HepG2 (cell line): ENCODE measurements around the gene GPD1. TPM values are rescaled to one million over a fixed set of nuclear protein-coding genes. Genes with fewer than 3 reads are reported as not detected.

Source experiments
- BRD4 ChIP-seq: sonication (generic); formaldehyde crosslinking; IDR thresholded peaks from 2 replicates; pipeline ENCODE4 v1.4.0; 2020; ENCODE audit warnings: missing genetic modification reagents
- ELF1 ChIP-seq: sonication (generic); formaldehyde crosslinking; IDR thresholded peaks from 2 replicates; pipeline ENCODE4 v1.4.0; 2020; ENCODE audit warnings: missing genetic modification reagents
- GATAD1 ChIP-seq: IDR thresholded peaks from 2 replicates; pipeline ENCODE4 v1.6.1; 2016; ENCODE audit warnings: missing genetic modification reagents, missing compliant biosample characterization
- HNRNPLL ChIP-seq: fragments of 200-400 bp; formaldehyde crosslinking; IDR thresholded peaks from 2 replicates; pipeline ENCODE4 v1.6.1; 2017; ENCODE audit warnings: mild to moderate bottlenecking, low read depth, low read length; ENCODE audit not compliant: poor library complexity, severe bottlenecking
- KAT7 ChIP-seq: IDR thresholded peaks from 2 replicates; pipeline ENCODE4 v1.6.1; 2018; ENCODE audit warnings: borderline replicate concordance, missing compliant biosample characterization
- KLF9 ChIP-seq: IDR thresholded peaks from 2 replicates; pipeline ENCODE4 v1.6.1; 2016; ENCODE audit warnings: low read depth
- NFATC3 ChIP-seq: sonication (generic); formaldehyde crosslinking; IDR thresholded peaks from 2 replicates; pipeline ENCODE4 v1.5.1; 2020; ENCODE audit warnings: mild to moderate bottlenecking, missing genetic modification reagents
- NFE2 ChIP-seq: sonication (generic); formaldehyde crosslinking; IDR thresholded peaks from 2 replicates; pipeline ENCODE4 v1.4.0; 2020; ENCODE audit warnings: missing genetic modification reagents
- RXRA ChIP-seq: sonication (generic); formaldehyde crosslinking; IDR thresholded peaks from 2 replicates; pipeline ENCODE4 v1.5.1; 2020; ENCODE audit warnings: missing genetic modification reagents
- SIX1 ChIP-seq: sonication (generic); formaldehyde crosslinking; IDR thresholded peaks from 2 replicates; pipeline ENCODE4 v1.4.0; 2020; ENCODE audit warnings: missing genetic modification reagents, borderline replicate concordance
- SMAD3 ChIP-seq: sonication (generic); formaldehyde crosslinking; IDR thresholded peaks from 2 replicates; pipeline ENCODE4 v1.4.0; 2020; ENCODE audit warnings: missing genetic modification reagents
- ZNF124 ChIP-seq: sonication (generic); formaldehyde crosslinking; IDR thresholded peaks from 2 replicates; pipeline ENCODE4 v1.4.0; 2020; ENCODE audit warnings: missing genetic modification reagents
- ZNF367 ChIP-seq: sonication (generic); formaldehyde crosslinking; IDR thresholded peaks from 2 replicates; pipeline ENCODE4 v1.4.0; 2020; ENCODE audit warnings: missing genetic modification reagents, borderline replicate concordance
- polyA plus RNA-seq, 8 experiments: library from polyadenylated mRNA; depleted of rRNA in 3 of 8; stranded (reverse) in 7 of 8; unstranded in 1 of 8; fragments of >200 nt; fragmentation: Illumina TruSeq in 4 of 8; extraction: Trizol in 4 of 8; gene quantifications; 2 replicates each; pipeline versions ENCODE4 v1.2.1 to v1.2.3, GENCODE V29; 2011 to 2016; ENCODE audit warnings: low read depth in 4 of 8, missing spikeins in 1 of 8, mixed read lengths in 1 of 8; ENCODE audit not compliant: insufficient read depth in 1 of 8
- total RNA-seq, 5 experiments: library from RNA; depleted of rRNA; stranded (reverse); fragments of >200 nt; fragmentation: Illumina TruSeq; extraction: Trizol; gene quantifications; 2 replicates each; pipeline ENCODE4 v1.2.3, GENCODE V29; 2016; ENCODE audit warnings: low read depth in 1 of 5
- TF ChIP-seq, protein P1 (sequence below): sonication (generic); formaldehyde crosslinking; IDR thresholded peaks from 2 replicates; pipeline ENCODE4 v1.4.0; 2020; ENCODE audit warnings: missing genetic modification reagents
- TF ChIP-seq, protein P2 (sequence below): sonication (generic); formaldehyde crosslinking; IDR thresholded peaks from 2 replicates; pipeline ENCODE4 v1.9.0; 2021; ENCODE audit warnings: missing genetic modification reagents, borderline replicate concordance

The GPD1 gene
- total and polyA plus RNA-seq, 2 of the 13 experiments (the other 11 are each of a cell fraction or from before 2014, with no cell fraction given) = 3.7 to 30.6 TPM

DNA sequence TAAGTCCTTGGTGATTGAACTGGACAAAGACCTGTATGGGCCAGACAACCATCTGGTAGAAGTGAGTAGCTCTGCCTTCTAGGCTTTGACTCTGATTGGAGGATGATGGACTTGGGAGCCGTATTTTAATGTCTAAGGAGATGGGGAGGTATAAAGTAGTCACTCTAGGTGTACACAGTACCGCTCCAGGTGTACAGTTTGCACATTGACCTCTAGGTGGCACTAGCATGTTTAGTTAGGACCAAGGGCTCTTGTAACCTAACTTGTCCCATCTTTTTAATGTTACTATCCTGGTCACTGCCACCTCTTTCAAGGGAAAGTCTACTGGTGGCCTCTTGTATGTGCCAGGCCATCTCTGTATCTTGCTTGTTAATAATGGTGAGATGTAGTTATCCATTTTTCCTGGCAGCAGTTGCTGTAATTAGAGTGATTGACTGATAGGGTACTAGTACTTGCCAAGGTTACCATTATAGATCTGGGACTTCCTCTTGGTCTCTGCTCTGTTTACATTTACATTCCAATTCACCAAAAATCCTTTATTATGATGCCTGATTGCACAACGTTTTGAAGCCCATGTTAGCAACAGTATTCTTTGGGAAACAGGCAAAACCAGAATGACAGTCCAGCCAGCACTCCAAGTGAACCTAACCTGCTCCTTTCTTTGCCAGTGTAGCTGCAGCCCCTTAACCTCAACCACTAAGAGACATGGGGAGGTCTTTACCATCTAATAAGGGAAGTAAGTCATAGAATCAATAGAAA is 15.1 kb upstream of the GPD1 start (continued):
- TF ChIP-seq RXRA (no peak), GATAD1 (CRISPR knock-in tag) (no peak), ELF1 (CRISPR knock-in tag) (no peak), ZNF124 (CRISPR knock-in tag) (no peak), ZNF367 (CRISPR knock-in tag) (no peak), NFATC3 (CRISPR knock-in tag) (no peak), KLF9 (CRISPR knock-in tag) (no peak), BRD4 (CRISPR knock-in tag) (no peak), SIX1 (CRISPR knock-in tag) (no peak), NFE2 (no peak), KAT7 (CRISPR knock-in tag) (no peak), SMAD3 (no peak), HNRNPLL (no peak)
- TF ChIP-seq, protein P1, sequence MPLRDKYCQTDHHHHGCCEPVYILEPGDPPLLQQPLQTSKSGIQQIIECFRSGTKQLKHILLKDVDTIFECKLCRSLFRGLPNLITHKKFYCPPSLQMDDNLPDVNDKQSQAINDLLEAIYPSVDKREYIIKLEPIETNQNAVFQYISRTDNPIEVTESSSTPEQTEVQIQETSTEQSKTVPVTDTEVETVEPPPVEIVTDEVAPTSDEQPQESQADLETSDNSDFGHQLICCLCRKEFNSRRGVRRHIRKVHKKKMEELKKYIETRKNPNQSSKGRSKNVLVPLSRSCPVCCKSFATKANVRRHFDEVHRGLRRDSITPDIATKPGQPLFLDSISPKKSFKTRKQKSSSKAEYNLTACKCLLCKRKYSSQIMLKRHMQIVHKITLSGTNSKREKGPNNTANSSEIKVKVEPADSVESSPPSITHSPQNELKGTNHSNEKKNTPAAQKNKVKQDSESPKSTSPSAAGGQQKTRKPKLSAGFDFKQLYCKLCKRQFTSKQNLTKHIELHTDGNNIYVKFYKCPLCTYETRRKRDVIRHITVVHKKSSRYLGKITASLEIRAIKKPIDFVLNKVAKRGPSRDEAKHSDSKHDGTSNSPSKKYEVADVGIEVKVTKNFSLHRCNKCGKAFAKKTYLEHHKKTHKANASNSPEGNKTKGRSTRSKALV (CRISPR knock-in tag) = no peak
- TF ChIP-seq, protein P2, sequence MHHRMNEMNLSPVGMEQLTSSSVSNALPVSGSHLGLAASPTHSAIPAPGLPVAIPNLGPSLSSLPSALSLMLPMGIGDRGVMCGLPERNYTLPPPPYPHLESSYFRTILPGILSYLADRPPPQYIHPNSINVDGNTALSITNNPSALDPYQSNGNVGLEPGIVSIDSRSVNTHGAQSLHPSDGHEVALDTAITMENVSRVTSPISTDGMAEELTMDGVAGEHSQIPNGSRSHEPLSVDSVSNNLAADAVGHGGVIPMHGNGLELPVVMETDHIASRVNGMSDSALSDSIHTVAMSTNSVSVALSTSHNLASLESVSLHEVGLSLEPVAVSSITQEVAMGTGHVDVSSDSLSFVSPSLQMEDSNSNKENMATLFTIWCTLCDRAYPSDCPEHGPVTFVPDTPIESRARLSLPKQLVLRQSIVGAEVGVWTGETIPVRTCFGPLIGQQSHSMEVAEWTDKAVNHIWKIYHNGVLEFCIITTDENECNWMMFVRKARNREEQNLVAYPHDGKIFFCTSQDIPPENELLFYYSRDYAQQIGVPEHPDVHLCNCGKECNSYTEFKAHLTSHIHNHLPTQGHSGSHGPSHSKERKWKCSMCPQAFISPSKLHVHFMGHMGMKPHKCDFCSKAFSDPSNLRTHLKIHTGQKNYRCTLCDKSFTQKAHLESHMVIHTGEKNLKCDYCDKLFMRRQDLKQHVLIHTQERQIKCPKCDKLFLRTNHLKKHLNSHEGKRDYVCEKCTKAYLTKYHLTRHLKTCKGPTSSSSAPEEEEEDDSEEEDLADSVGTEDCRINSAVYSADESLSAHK (CRISPR knock-in tag) = no peak
